AG04450 (cell line): Measurements from ENCODE around the gene HBG1. TPM values are rescaled to one million over a fixed set of nuclear protein-coding genes. Genes with fewer than 3 reads are reported as not detected.

Experiments used
- CTCF ChIA-PET: fragments of 300-600, 350-600 bp; formaldehyde crosslinking; extraction: SDS; loops from one replicate; lab custom pipeline; 2022; ENCODE audit warnings: antibody characterized with exemption, inconsistent platforms; lab: Charles Lee
- POLR2A ChIA-PET: fragments of 350-600 bp; formaldehyde crosslinking; extraction: SDS; loops from one replicate; lab custom pipeline; 2021; ENCODE audit warnings: antibody characterized with exemption, inconsistent platforms; lab: Yijun Ruan, JAX
- DNase-seq: peaks from one replicate; pipeline ENCODE4 v3.0.0-alpha.2; 2011; ENCODE audit warnings: low read depth, low spot score
- H3K27ac ChIP-seq: one replicate; pipeline ENCODE4 v1.5.1; 2012; ENCODE audit warnings: low read depth, low read length, control low read depth
- H3K27me3 ChIP-seq: one replicate; pipeline ENCODE4 v1.6.0; 2012; ENCODE audit warnings: low read length; ENCODE audit not compliant: control insufficient read depth, insufficient read depth
- H3K4me3 ChIP-seq: 2 replicates; pipeline ENCODE4 v1.5.1; 2011; ENCODE audit warnings: mild to moderate bottlenecking, low read depth, low read length, control low read depth
- H3K9me3 ChIP-seq: 2 replicates; pipeline ENCODE4 v1.5.1; 2012; ENCODE audit warnings: low read length; ENCODE audit not compliant: control insufficient read depth, insufficient read depth
- CTCF ChIP-seq: IDR thresholded peaks from 2 replicates; pipeline ENCODE4 v1.5.1; 2011; ENCODE audit warnings: low read depth, low read length, control low read depth, inconsistent platforms
- polyA plus RNA-seq: library from polyadenylated mRNA; depleted of rRNA; stranded (reverse); fragments of >200 nt; gene quantifications from 2 replicates; pipeline ENCODE4 v1.2.3, GENCODE V29; 2011

The HBG1 gene
- polyA plus RNA-seq, 1 experiment, result 0.41 TPM

DNA sequence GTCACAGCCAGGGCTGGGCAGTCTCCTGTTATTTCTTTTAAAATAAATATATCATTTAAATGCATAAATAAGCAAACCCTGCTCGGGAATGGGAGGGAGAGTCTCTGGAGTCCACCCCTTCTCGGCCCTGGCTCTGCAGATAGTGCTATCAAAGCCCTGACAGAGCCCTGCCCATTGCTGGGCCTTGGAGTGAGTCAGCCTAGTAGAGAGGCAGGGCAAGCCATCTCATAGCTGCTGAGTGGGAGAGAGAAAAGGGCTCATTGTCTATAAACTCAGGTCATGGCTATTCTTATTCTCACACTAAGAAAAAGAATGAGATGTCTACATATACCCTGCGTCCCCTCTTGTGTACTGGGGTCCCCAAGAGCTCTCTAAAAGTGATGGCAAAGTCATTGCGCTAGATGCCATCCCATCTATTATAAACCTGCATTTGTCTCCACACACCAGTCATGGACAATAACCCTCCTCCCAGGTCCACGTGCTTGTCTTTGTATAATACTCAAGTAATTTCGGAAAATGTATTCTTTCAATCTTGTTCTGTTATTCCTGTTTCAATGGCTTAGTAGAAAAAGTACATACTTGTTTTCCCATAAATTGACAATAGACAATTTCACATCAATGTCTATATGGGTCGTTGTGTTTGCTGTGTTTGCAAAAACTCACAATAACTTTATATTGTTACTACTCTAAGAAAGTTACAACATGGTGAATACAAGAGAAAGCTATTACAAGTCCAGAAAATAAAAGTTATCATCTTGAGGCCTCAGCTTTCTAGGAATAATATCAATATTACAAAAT lies 38.6 kb upstream of the HBG1 start:
- Histone ChIP-seq H3K9me3 (no peaks in the 10 kb centered on the region), H3K27ac (no peak overlapping the region), H3K27me3 (no peaks in the 10 kb centered on the region), H3K4me3 (no peak overlapping the region)
- POLR2A ChIA-PET, result interaction anchor here (0.6 to 0.9 kb wide), 3 partner anchors 76 to 809 kb away, joined by 3 to 5 read pairs (median 4); no protein-coding TSS in a partner anchor
- DNase-seq, result peak; percentile 41
- TF ChIP-seq CTCF, result no peak
- CTCF ChIA-PET, result interaction anchor here (0.6 to 1.0 kb wide), 2 partner anchors 84 to 1328 kb away, joined by 3 read pairs; no protein-coding TSS in a partner anchor

DNA sequence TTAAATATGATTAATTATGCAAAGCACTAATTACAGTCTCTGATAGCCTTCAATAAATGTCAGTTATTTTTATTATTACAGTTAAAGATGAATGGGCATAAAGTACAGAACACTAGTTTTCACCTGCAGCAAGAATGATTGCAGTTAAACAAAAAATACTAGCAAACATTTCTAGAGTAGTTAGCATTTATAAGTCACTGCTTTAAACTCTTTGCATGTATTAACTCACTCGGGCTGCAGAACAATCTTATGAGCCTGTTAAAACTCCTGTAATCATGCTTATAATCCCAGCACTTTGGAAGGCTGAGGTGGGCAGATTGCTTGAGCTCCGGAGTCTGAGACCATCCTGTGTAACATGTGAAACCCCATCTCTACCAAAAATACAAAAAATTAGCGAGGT lies 37.2 kb upstream of the HBG1 start:
- ChIA-PET POLR2A (no interaction called here), CTCF (no interaction called here)
- Histone ChIP-seq H3K4me3 (no peak overlapping the region), H3K27ac (no peak overlapping the region), H3K27me3 (no peaks in the 10 kb centered on the region), H3K9me3 (no peaks in the 10 kb centered on the region)
- no peak for TF ChIP-seq CTCF
- DNase-seq, result no peak

- no peak for TF ChIP-seq CTCF
- H3K4me3 ChIP-seq, result no peak overlapping the region
- no peaks in the 10 kb centered on the region for H3K27me3 ChIP-seq
- ChIA-PET CTCF (no interaction called here), POLR2A (no interaction called here)
- H3K9me3 ChIP-seq, result no peaks in the 10 kb centered on the region
- DNase-seq, result no peak
- no peak overlapping the region for H3K27ac ChIP-seq
Observed at GRCh38 chr11:5286351-5286750, 36.7 kb upstream of the HBG1 start.

DNA sequence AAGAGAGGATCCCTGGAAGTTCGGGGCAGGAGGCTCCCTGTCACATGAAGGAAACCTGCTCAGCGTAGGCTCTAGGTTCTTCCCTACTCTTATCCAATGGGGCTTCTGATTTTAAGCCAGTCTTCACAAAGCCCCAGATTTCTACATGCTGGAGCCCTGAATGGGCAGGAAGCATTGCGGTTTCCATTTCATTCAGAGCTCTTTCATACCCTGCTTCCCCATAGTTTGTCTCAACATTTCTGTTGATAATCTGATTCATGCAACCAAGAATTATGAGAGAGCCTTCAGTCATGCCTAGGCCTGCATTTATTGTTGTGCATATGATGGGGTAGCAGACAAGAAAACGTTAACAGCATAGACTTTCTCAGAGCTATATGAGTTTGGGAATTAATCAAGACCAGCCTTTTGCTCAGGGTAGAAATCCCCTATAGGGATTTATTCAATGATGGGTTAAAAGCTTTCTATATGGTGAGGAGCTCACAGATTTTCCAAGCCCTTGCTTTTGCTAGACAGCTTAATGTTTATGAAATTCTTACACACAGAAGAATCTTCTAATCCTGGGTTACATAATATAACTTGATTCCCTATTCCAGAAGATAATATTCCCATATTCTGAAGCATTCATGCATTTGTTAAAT lies 36.2 kb upstream of the HBG1 start:
- TF ChIP-seq CTCF, result no peak
- ChIA-PET POLR2A (no interaction called here), CTCF (no interaction called here)
- H3K27me3 ChIP-seq, result no peaks in the 10 kb centered on the region
- no peak overlapping the region for H3K27ac ChIP-seq
- no peak for DNase-seq
- no peak overlapping the region for H3K4me3 ChIP-seq
- H3K9me3 ChIP-seq, result no peaks in the 10 kb centered on the region

GRCh38 chr11:5284637-5285036 lies 35.0 kb upstream of the HBG1 start:
- H3K4me3 ChIP-seq, result no peak overlapping the region
- POLR2A ChIA-PET, result no interaction called here
- no peak overlapping the region for H3K27ac ChIP-seq
- no peak for TF ChIP-seq CTCF
- no peaks in the 10 kb centered on the region for H3K27me3 ChIP-seq
- no peak for DNase-seq
- CTCF ChIA-PET, result no interaction called here
- H3K9me3 ChIP-seq, result no peaks in the 10 kb centered on the region
